HCT116 (cell line): ENCODE results near the gene TNXB. TPM values are rescaled to one million over a fixed set of nuclear protein-coding genes. Genes with fewer than 3 reads are reported as not detected.

ENCODE experiments used
- ATAC-seq: fragments of 200-7000 bp; cut with Tn5 transposase; 2 replicates; pipeline ENCODE4 v1.9.1; 2020; ENCODE audit warnings: mild to moderate bottlenecking, moderate library complexity
- BruUV-seq: library from RNA; stranded (reverse); fragments of 400-500 nt; replicated peaks from 2 replicates; lab custom pipeline; 2021; lab: Mats Ljungman, UMichigan
- CTCF ChIA-PET: fragments of 300-600 bp; sonication (Branson Sonifier 250); formaldehyde crosslinking; loops from one replicate; lab custom pipeline; 2021; ENCODE audit warnings: antibody characterized with exemption; lab: Charles Lee
- POLR2A ChIA-PET: fragments of 300-600, 350-600 bp; sonication (Branson Sonifier 250); formaldehyde crosslinking; loops from one replicate; lab custom pipeline; 2021; ENCODE audit warnings: antibody characterized with exemption; lab: Charles Lee
- RAD21 ChIA-PET, 2 experiments: fragments of 300-600 bp; sonication (Branson Sonifier 250); formaldehyde crosslinking; loops; one replicate each; lab custom pipeline; 2023; ENCODE audit warnings: low total read pairs in 2 of 2; ENCODE audit not compliant: uncharacterized antibody in 2 of 2, unreplicated experiment in 2 of 2, low non-redundant PET in 1 of 2; lab: Charles Lee
- DNase-seq: peaks from one replicate; pipeline ENCODE4 v3.0.0-alpha.2; 2010; ENCODE audit warnings: low read depth, low spot score
- H2AFZ ChIP-seq: fragments of 200-600 bp; shearing (Covaris generic), sonication (generic); 2 replicates; pipeline ENCODE4 v1.6.1; 2017; ENCODE audit warnings: low read depth, mixed run types, mixed read lengths, antibody characterized with exemption, low read length; ENCODE audit not compliant: poor library complexity, severe bottlenecking
- H3K27ac ChIP-seq: 2 replicates; pipeline ENCODE4 v1.5.1; 2012; ENCODE audit warnings: low read depth, low read length
- H3K27me3 ChIP-seq: fragments of 200-600 bp; sonication (generic); 2 replicates; pipeline ENCODE4 v1.6.1; 2016; ENCODE audit warnings: mixed run types, low read length, mixed read lengths; ENCODE audit not compliant: insufficient read depth
- H3K36me3 ChIP-seq, 2 experiments: fragments of 200-500 bp in 1 of 2; fragments of 200-600 bp in 1 of 2; sonication (Bioruptor generic) in 1 of 2; sonication (generic) in 1 of 2; 2 replicates each; pipeline versions ENCODE4 v1.5.1 to v1.6.1; 2014 to 2016; ENCODE audit warnings: low read length in 2 of 2, inconsistent platforms in 1 of 2, mixed read lengths in 1 of 2, mixed run types in 1 of 2; ENCODE audit not compliant: insufficient read depth in 2 of 2, control insufficient read depth in 1 of 2
- H3K4me1 ChIP-seq, 2 experiments: fragments of 200-600 bp in 1 of 2; sonication (generic) in 1 of 2; 2 replicates each; pipeline versions ENCODE4 v1.5.1 to v1.6.1; 2012 to 2017; ENCODE audit warnings: low read length in 2 of 2, inconsistent platforms in 1 of 2, mild to moderate bottlenecking in 1 of 2, mixed read lengths in 1 of 2, mixed run types in 1 of 2, moderate library complexity in 1 of 2; ENCODE audit not compliant: insufficient read depth in 2 of 2, control insufficient read depth in 1 of 2
- H3K4me2 ChIP-seq: fragments of 200-600 bp; sonication (generic); 2 replicates; pipeline ENCODE4 v1.6.1; 2017; ENCODE audit warnings: mixed run types, low read length, mixed read lengths
- H3K4me3 ChIP-seq, 2 experiments: fragments of 200-600 bp in 1 of 2; sonication (generic) in 1 of 2; replicated peaks in 1 of 2; 2 replicates each; pipeline ENCODE4 v1.5.1; 2011 to 2016; ENCODE audit warnings: low read length in 2 of 2, control low read depth in 1 of 2, low read depth in 1 of 2, mild to moderate bottlenecking in 1 of 2, mixed read lengths in 1 of 2, mixed run types in 1 of 2
- H3K79me2 ChIP-seq: fragments of 200-600 bp; sonication (generic); 2 replicates; pipeline ENCODE4 v1.6.1; 2017; ENCODE audit warnings: mild to moderate bottlenecking, mixed run types, low read length, moderate library complexity, mixed read lengths; ENCODE audit not compliant: insufficient read depth
- H3K9ac ChIP-seq: fragments of 200-600 bp; sonication (generic); 2 replicates; pipeline ENCODE4 v1.6.1; 2016; ENCODE audit warnings: low read length, mixed read lengths
- H3K9me2 ChIP-seq: fragments of 200-600 bp; sonication (generic), shearing (Covaris generic); 2 replicates; pipeline ENCODE4 v1.6.1; 2017; ENCODE audit warnings: mixed run types, mild to moderate bottlenecking, moderate library complexity; ENCODE audit not compliant: insufficient read depth
- H3K9me3 ChIP-seq, 2 experiments: fragments of 200-500 bp in 1 of 2; fragments of 200-600 bp in 1 of 2; sonication (Bioruptor generic) in 1 of 2; sonication (generic) in 1 of 2; 2 replicates each; pipeline ENCODE4 v1.6.1; 2014 to 2017; ENCODE audit warnings: low read length in 2 of 2, mixed read lengths in 2 of 2, inconsistent platforms in 1 of 2, low read depth in 1 of 2, mild to moderate bottlenecking in 1 of 2, mixed run types in 1 of 2, moderate library complexity in 1 of 2; ENCODE audit not compliant: control insufficient read depth in 1 of 2, insufficient read depth in 1 of 2
- H4K20me1 ChIP-seq: fragments of 200-600 bp; sonication (generic), shearing (Covaris generic); 2 replicates; pipeline ENCODE4 v1.6.1; 2017; ENCODE audit warnings: mixed run types, mild to moderate bottlenecking, moderate library complexity; ENCODE audit not compliant: insufficient read depth
- ATF3 ChIP-seq: IDR thresholded peaks from 2 replicates; pipeline ENCODE4 v1.6.1; 2012
- CTCF ChIP-seq, 3 experiments: fragments of 200-600 bp in 1 of 3; sonication (generic) in 1 of 3; IDR thresholded peaks in 2 of 3; conservative IDR thresholded peaks in 1 of 3; 2 replicates each; pipeline ENCODE4 v1.5.1; 2012 to 2017; ENCODE audit warnings: low read depth in 2 of 3, low read length in 2 of 3, antibody characterized with exemption in 1 of 3, borderline replicate concordance in 1 of 3, control low read depth in 1 of 3, mild to moderate bottlenecking in 1 of 3, mixed read lengths in 1 of 3, mixed run types in 1 of 3, moderate library complexity in 1 of 3; ENCODE audit not compliant: insufficient read depth in 1 of 3
- EZH2 ChIP-seq: fragments of 200-600 bp; sonication (generic); IDR thresholded peaks from 2 replicates; pipeline ENCODE4 v1.6.1; 2017; ENCODE audit warnings: antibody characterized with exemption, mixed run types
- EZH2phosphoT487 ChIP-seq: fragments of 200-600 bp; IDR thresholded peaks from 2 replicates; pipeline ENCODE4 v1.6.1; 2018; ENCODE audit warnings: antibody characterized with exemption, borderline replicate concordance
- FOSL1 ChIP-seq: IDR thresholded peaks from 2 replicates; pipeline ENCODE4 v1.6.1; 2012; ENCODE audit warnings: low read depth
- JUND ChIP-seq: IDR thresholded peaks from 2 replicates; pipeline ENCODE4 v1.6.1; 2012
- POLR2A ChIP-seq: IDR thresholded peaks from 2 replicates; pipeline ENCODE4 v1.7.0; 2011; ENCODE audit warnings: borderline replicate concordance; ENCODE audit not compliant: insufficient read depth, insufficient read length; ENCODE audit errors: extremely low read depth
- RAD21 ChIP-seq: IDR thresholded peaks from 2 replicates; pipeline ENCODE4 v1.6.1; 2012; ENCODE audit warnings: low read depth, mild to moderate bottlenecking
- REST ChIP-seq: IDR thresholded peaks from 2 replicates; pipeline ENCODE4 v1.6.1; 2012; ENCODE audit warnings: low read depth
- SIN3A ChIP-seq: IDR thresholded peaks from 2 replicates; pipeline ENCODE4 v1.6.1; 2012; ENCODE audit warnings: low read depth
- SP1 ChIP-seq: IDR thresholded peaks from 2 replicates; pipeline ENCODE4 v1.6.1; 2012; ENCODE audit warnings: low read depth
- SRF ChIP-seq: IDR thresholded peaks from 2 replicates; pipeline ENCODE4 v1.6.1; 2012; ENCODE audit warnings: low read depth
- YY1 ChIP-seq: IDR thresholded peaks from 2 replicates; pipeline ENCODE4 v1.6.1; 2011; ENCODE audit warnings: low read length, low read depth, moderate library complexity, mild to moderate bottlenecking; ENCODE audit not compliant: insufficient replicate concordance; ENCODE audit errors: extremely low read depth
- ZFX ChIP-seq: fragments of 450-650 bp; IDR thresholded peaks from 2 replicates; pipeline ENCODE4 v1.6.1; 2017
- ZNF274 ChIP-seq: fragments of 200-500 bp; sonication (Bioruptor generic); IDR thresholded peaks from 2 replicates; pipeline ENCODE4 v1.6.1; 2014; ENCODE audit warnings: mild to moderate bottlenecking, low read depth, low read length, inconsistent platforms
- intact Hi-C: fragments of 100-400 bp; cut with micrococcal nuclease; formaldehyde crosslinking; loops from 2 replicates; pipeline ENCODE4 v1.10.0; 2022
- total RNA-seq: library from RNA; stranded (reverse); gene quantifications from one replicate; pipeline ENCODE4 v1.2.1, GENCODE V29; 2021; ENCODE audit not compliant: unreplicated experiment

TNXB gene
- total RNA-seq, 1 experiment from 2014 or later, result 8.5 TPM

- no peak overlapping the region for H3K4me2 ChIP-seq
Measured at GRCh38 chr6:32083812-32084768, 25.0 kb downstream of the TNXB start.

GRCh38 chr6:32082935-32083334 lies 26.2 kb downstream of the TNXB start:
- intact Hi-C loops, result no loop called here
- no peaks in the 10 kb centered on the region for H4K20me1 ChIP-seq
- DNase-seq (no peak), ATAC-seq (no peak)
- H3K4me2 ChIP-seq, result no peak overlapping the region
- RAD21 ChIA-PET, result no interaction called here
- H3K79me2 ChIP-seq, result no peaks in the 10 kb centered on the region
- no peaks in the 10 kb centered on the region for H3K9me3 ChIP-seq
- CTCF ChIA-PET, result no interaction called here
- POLR2A ChIA-PET, result no interaction called here
- no peak overlapping the region for H3K27ac ChIP-seq
- H3K4me1 ChIP-seq, result peaks cover 13 to 38% of the 10 kb centered on the region in 2 experiments
- H3K27me3 ChIP-seq, result no peaks in the 10 kb centered on the region
- no peak overlapping the region for H3K4me3 ChIP-seq
- BruUV-seq, result no TSS peak
- H2AFZ ChIP-seq, result no peak overlapping the region
- no peaks in the 10 kb centered on the region for H3K36me3 ChIP-seq
- H3K9ac ChIP-seq, result no peak overlapping the region
- H3K9me2 ChIP-seq, result no peaks in the 10 kb centered on the region
- no peak for TF ChIP-seq FOSL1
- no peak for TF ChIP-seq EZH2phosphoT487
- no peak for TF ChIP-seq CTCF (IDR thresholded peaks at IDR 0.05 in 2 of 3, conservative IDR thresholded peaks at IDR 0.05 in 1 of 3; ENCODE audit: borderline replicate concordance in 1 of 3, insufficient read depth in 1 of 3, low read depth in 2 of 3, low read length in 2 of 3)
- TF ChIP-seq POLR2A, result no peak
- no peak for TF ChIP-seq ZFX
- TF ChIP-seq SIN3A, result no peak
- TF ChIP-seq SRF, result no peak
- no peak for TF ChIP-seq YY1
- TF ChIP-seq ZNF274, result no peak
- TF ChIP-seq RAD21, result no peak
- no peak for TF ChIP-seq SP1
- TF ChIP-seq REST, result no peak
- TF ChIP-seq JUND, result no peak
- no peak for TF ChIP-seq ATF3

More at GRCh38 chr6:32083812-32084768, 25.0 kb downstream of the TNXB start:
- DNase-seq (no peak), ATAC-seq (no peak)
- intact Hi-C loops, result no loop called here
- no peaks in the 10 kb centered on the region for H3K9me3 ChIP-seq
- ChIA-PET CTCF (no interaction called here), POLR2A (no interaction called here), RAD21 (no interaction called here)
- H3K4me1 ChIP-seq, result peaks cover 17 to 43% of the 10 kb centered on the region in 2 experiments
- no peaks in the 10 kb centered on the region for H4K20me1 ChIP-seq
- H3K36me3 ChIP-seq, result no peaks in the 10 kb centered on the region
- H3K9me2 ChIP-seq, result no peaks in the 10 kb centered on the region
- no peaks in the 10 kb centered on the region for H3K79me2 ChIP-seq
- H3K4me3 ChIP-seq, result no peak overlapping the region
- no peak overlapping the region for H3K27ac ChIP-seq
- no peaks in the 10 kb centered on the region for H3K27me3 ChIP-seq
- no TSS peak for BruUV-seq
- H3K9ac ChIP-seq, result no peak overlapping the region
- no peak for TF ChIP-seq JUND
- no peak for TF ChIP-seq EZH2
- no peak overlapping the region for H2AFZ ChIP-seq
